ENCODE measurements around the gene TUBGCP2.
A peak's percentile ranks its signal among the peaks of the same experiment; 100 is the strongest.

TUBGCP2 gene

GRCh38 chr10:133308421-133309099 lies at the start of gene TUBGCP2, which contains the start of gene ZNF511:
TSS of gene TUBGCP2 (minus strand) at chr10:133308872. CDS start at chr10:133302941, 5,931 bp downstream.
TSS of gene ZNF511 (plus strand) at chr10:133308914. CDS start at chr10:133308944, 30 bp downstream.
- DNase-seq (ENCODE audit: low read depth), result peak; percentile 90
- H3K4me3 ChIP-seq (ENCODE audit: low read depth, low read length), result peak within 1 kb of the TSS; percentile 96
- TF ChIP-seq CTCF (IDR thresholded peaks at IDR 0.05; ENCODE audit: insufficient read depth, low read depth, low read length, missing control alignments), result peak; percentile 19

- H3K4me3 ChIP-seq (ENCODE audit: low read depth, low read length), result peak within 1 kb of the TSS; percentile 74
- DNase-seq (ENCODE audit: low read depth), result peak; percentile 84
Observed at GRCh38 chr10:133357285-133358161, 48.9 kb upstream of the TUBGCP2 start, which contains the start of gene FUOM. TSS of gene FUOM (minus strand) at chr10:133358019. CDS start at chr10:133358007, 12 bp downstream.

GRCh38 chr10:133356549-133357284 lies 48.0 kb upstream of the TUBGCP2 start:
- no peak for DNase-seq (ENCODE audit: low read depth)
- peak overlapping the region; percentile 74 for H3K4me3 ChIP-seq (ENCODE audit: low read depth, low read length)
- no peak for TF ChIP-seq CTCF (IDR thresholded peaks at IDR 0.05; ENCODE audit: insufficient read depth, low read depth, low read length, missing control alignments)

More at GRCh38 chr10:133357285-133358161, 48.9 kb upstream of the TUBGCP2 start, which contains the start of gene FUOM:
- TF ChIP-seq CTCF (IDR thresholded peaks at IDR 0.05; ENCODE audit: insufficient read depth, low read depth, low read length, missing control alignments), result no peak

GRCh38 chr10:133355991-133356390 lies 47.3 kb upstream of the TUBGCP2 start:
- no peak for TF ChIP-seq CTCF (IDR thresholded peaks at IDR 0.05; ENCODE audit: insufficient read depth, low read depth, low read length, missing control alignments)
- DNase-seq (ENCODE audit: low read depth), result no peak
- no peak overlapping the region for H3K4me3 ChIP-seq (ENCODE audit: low read depth, low read length)

GRCh38 chr10:133355266-133355665 lies 46.6 kb upstream of the TUBGCP2 start:
- no peak for DNase-seq (ENCODE audit: low read depth)
- H3K4me3 ChIP-seq (ENCODE audit: low read depth, low read length), result no peak overlapping the region
- TF ChIP-seq CTCF (IDR thresholded peaks at IDR 0.05; ENCODE audit: insufficient read depth, low read depth, low read length, missing control alignments), result no peak

GRCh38 chr10:133354672-133355240 lies 46.1 kb upstream of the TUBGCP2 start:
- no peak for TF ChIP-seq CTCF (IDR thresholded peaks at IDR 0.05; ENCODE audit: insufficient read depth, low read depth, low read length, missing control alignments)
- H3K4me3 ChIP-seq (ENCODE audit: low read depth, low read length), result no peak overlapping the region
- DNase-seq (ENCODE audit: low read depth), result no peak
